Astrocyte of the spinal cord (primary cell): Measurements from ENCODE around the gene XRCC1.
"Not testable (repeated sequence)": the region's sequence is repeated elsewhere in the genome, so short reads cannot be mapped to it uniquely, and the experiment has no call there.

Source experiments
- DNase-seq: peaks from one replicate; pipeline ENCODE4 v3.0.0; 2011; ENCODE audit warnings: low read depth, low spot score
- H3K4me3 ChIP-seq: 2 replicates; pipeline ENCODE4 v1.5.1; 2011; ENCODE audit warnings: low read depth, mild to moderate bottlenecking, low read length, moderate library complexity
- CTCF ChIP-seq: IDR thresholded peaks from 2 replicates; pipeline ENCODE4 v1.5.1; 2012; ENCODE audit warnings: low read depth, mild to moderate bottlenecking, low read length, inconsistent platforms
- in situ Hi-C: cut with HindIII; loops from 2 replicates; pipeline ENCODE4 v1.10.0; 2017; ENCODE audit warnings: low sequenced_read_pairs

Gene XRCC1

GRCh38 chr19:43553656-43554055, 21.7 kb downstream of the XRCC1 start:
- no peak for TF ChIP-seq CTCF
- DNase-seq, result no peak
- H3K4me3 ChIP-seq, result no peak overlapping the region
- in situ Hi-C loops, result no loop called here

- no peak overlapping the region for H3K4me3 ChIP-seq
- no peak for DNase-seq
- in situ Hi-C loops, result no loop called here
- TF ChIP-seq CTCF, result no peak
These were observed 22.7 kb downstream of the XRCC1 start for GRCh38 chr19:43552616-43553015.

- in situ Hi-C loops, result no loop called here
- no peak for TF ChIP-seq CTCF
- no peak overlapping the region for H3K4me3 ChIP-seq
- DNase-seq, result no peak
These were observed 23.2 kb downstream of the XRCC1 start for GRCh38 chr19:43552198-43552450.

GRCh38 chr19:43551399-43552197, 23.7 kb downstream of the XRCC1 start:
- H3K4me3 ChIP-seq, result no peak overlapping the region
- in situ Hi-C loops, result no loop called here
- DNase-seq, result no peak
- TF ChIP-seq CTCF, result no peak

- H3K4me3 ChIP-seq, result no peak overlapping the region
- TF ChIP-seq CTCF, result no peak
- in situ Hi-C loops, result no loop called here
- DNase-seq, result no peak
These were observed 26.6 kb downstream of the XRCC1 start for GRCh38 chr19:43548706-43549105.

- in situ Hi-C loops, DNase-seq, H3K4me3 ChIP-seq: not testable (repeated sequence)
These were observed 27.4 kb downstream of the XRCC1 start for GRCh38 chr19:43547926-43548325.

- TF ChIP-seq CTCF, result no peak
- no peak for DNase-seq
- H3K4me3 ChIP-seq, result no peak overlapping the region
- in situ Hi-C loops, result no loop called here
These were observed 28.7 kb downstream of the XRCC1 start for GRCh38 chr19:43546581-43546980.
